GM19239 (cell line): ENCODE results near the gene CD180.
A peak's percentile ranks its signal among the peaks of the same experiment; 100 is the strongest.

ENCODE experiments used
- DNase-seq: peaks from one replicate; pipeline ENCODE4 v3.0.0; 2011; ENCODE audit warnings: low spot score; ENCODE audit not compliant: insufficient read length
- FAIRE-seq: peaks from 2 replicates; lab custom pipeline; 2011; peaks lifted over from hg19 to GRCh38; lab: Jason Lieb, UNC

CD180 gene

GRCh38 chr5:67165526-67166459 is 30.8 kb downstream of the CD180 start:
- FAIRE-seq (peak; percentile 62), DNase-seq (peak; percentile 73)

DNA sequence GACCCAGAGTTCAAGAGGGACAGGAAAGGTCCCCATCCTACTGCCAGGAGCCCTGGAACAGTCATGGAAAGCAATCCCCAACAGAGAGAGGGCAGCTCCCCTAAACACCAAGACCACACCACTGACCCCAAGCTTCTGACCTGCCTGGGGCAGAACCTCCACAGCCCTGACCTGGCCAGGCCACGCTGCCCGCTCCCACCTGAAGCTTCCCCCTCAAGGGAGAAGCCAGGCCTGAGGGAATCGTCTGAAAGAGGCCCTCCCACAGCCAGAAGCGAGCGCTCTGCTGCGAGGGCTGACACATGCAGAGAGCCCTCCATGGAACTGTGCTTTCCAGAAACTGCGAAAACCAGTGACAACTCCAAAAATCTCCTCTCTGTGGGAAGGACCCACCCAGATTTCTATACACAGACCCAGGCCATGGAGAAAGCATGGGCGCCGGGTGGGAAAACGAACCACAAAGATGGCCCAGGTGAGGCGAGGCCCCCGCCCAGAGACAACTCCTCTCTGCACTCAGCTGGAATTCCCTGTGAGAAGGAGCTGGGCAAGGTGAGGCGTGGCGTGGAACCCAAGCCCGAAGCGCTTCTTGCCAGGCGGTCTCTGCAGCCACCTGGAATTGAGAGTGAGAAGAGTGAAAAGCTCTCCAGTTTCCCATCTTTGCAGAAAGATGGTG is 31.6 kb downstream of the CD180 start:
- no peak for FAIRE-seq
- no peak for DNase-seq

- DNase-seq (no peak), FAIRE-seq (no peak)
These were observed 32.6 kb downstream of the CD180 start for GRCh38 chr5:67163863-67164595.

DNA sequence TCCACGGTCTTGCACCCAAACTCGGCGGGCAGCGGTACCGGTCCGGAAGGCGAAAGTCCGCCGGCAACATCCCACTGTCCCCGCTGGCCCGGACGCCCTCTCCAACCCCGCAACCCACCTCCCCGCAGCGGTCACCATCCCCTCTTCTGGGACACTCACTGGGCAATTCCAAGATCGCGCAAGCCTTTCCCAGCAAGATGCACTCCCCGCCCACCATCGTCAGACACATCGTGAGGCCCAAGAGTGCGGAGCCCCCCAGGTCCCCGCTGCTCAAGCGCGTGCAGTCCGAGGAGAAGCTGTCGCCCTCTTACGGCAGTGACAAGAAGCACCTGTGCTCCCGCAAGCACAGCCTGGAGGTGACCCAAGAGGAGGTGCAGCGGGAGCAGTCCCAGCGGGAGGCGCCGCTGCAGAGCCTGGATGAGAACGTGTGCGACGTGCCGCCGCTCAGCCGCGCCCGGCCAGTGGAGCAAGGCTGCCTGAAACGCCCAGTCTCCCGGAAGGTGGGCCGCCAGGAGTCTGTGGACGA is 33.3 kb downstream of the CD180 start:
- FAIRE-seq (no peak), DNase-seq (no peak)

- DNase-seq = no peak
- no peak for FAIRE-seq
These were observed 34.8 kb downstream of the CD180 start for GRCh38 chr5:67161767-67162166.

DNA sequence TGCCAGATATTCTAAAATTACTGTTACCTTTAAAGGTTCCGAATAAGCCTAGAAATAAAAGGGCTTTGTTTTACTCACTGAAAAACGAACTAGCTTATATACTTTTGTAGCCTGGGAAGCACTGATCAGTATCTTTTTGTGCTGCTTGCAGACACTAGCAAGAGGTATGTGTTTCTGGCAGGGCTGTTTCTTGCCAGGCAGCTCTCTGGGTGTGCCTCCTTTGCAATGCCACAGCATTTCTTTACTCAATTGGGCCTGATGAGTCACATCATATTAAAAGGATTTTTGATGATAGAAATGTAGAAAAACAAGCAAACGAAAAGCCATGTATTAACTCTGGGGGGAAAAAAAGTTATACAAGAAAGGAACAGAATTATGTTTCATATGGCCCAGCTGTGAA is 35.6 kb downstream of the CD180 start:
- FAIRE-seq = peak; percentile 11
- DNase-seq = no peak

- no peak for DNase-seq
- FAIRE-seq = no peak
These were observed 36.3 kb downstream of the CD180 start for GRCh38 chr5:67160272-67160671.

DNA sequence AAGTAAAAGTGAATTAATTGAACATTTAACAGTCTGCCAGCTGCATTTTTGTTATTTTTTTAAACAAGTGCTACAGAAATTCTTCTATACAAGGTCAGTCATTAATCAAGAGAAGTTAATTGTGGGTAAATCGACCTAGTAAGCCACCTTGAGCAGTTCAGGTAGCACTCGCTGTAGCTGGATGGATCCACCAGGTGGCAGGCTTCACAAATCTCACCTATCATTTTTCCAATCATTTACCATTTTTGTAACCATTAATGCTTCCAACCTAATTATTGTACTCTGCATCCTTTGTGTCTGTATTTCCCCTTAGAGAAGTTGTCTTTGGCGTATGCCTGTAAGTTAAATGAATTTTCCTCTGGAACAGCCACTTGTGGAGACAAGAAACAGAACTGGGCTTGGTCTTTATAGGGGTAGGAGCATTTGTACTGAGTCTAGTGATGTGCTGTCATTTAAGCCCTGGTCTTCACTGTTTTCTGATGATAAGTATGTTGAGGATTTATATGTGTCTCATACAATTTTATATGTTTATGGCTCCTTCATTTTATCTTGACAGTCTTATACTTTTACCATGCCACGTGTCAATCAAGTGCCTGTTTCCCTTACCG is 39.5 kb downstream of the CD180 start:
- peak; percentile 93 for FAIRE-seq
- peak; percentile 20 for DNase-seq

DNA sequence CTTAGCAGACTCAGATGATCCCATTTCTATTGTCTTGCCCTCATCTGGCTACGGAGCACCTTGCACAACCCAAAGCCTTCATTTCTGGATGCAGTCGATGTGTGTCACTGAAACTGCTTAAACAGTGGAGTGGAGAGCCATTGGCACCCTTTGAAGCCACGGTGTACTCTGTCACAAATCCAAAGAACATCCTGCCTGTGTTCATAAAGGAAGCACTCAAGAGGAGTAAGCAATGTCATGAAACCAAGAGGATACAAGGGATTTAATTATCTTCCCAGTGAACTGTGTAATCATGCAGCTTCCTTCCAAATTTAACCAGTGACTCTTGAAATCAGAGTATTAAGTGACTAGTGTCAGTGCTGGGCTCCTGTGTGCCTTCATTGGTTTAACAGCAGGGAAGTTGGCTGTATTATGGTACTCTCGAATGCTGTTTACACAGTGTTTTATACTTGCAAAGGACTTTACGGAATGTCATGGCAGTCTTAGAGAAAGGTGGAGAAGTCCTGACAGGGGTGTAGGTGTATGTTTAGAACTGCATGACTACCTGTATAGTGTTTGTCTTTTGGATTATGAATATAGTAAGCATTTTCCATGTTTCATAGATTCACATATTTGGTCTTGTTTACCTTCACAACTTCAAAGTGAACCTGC is 41.9 kb downstream of the CD180 start:
- DNase-seq = no peak
- FAIRE-seq = no peak

DNA sequence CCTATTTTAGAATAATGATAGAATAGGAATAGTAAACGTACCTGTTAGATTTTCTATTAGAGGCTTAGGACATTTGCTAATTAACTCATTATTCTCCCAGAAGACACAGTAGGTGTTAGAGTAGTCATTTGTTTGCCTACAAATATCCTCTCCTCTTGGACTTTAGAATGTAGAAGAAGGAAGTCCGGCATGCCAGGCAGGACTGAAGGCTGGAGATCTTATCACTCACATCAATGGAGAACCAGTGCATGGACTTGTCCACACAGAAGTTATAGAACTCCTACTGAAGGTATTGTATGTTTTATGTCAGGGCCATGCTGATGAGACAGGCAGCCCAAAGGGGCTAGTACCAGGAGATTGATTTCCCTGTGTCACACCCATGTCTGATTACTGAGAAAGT is 43.3 kb downstream of the CD180 start:
- DNase-seq = no peak
- FAIRE-seq = no peak

DNA sequence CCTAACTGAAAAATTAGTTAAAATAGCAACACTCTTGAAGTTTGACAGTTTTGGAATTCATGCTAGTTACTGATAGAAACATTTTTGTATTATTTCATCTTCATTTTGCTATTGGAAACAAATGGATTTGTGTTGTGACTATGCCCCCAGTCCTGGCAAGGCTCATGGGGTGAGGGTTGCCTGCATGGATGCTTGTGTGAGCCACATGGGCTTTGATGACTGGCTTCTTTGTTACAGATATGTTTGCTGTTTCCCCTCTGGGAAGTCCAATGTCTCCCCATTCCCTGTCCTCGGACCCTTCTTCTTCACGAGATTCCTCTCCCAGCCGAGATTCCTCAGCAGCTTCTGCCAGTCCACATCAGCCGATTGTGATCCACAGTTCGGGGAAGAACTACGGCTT is 44.2 kb downstream of the CD180 start:
- FAIRE-seq = no peak
- DNase-seq = no peak

DNA sequence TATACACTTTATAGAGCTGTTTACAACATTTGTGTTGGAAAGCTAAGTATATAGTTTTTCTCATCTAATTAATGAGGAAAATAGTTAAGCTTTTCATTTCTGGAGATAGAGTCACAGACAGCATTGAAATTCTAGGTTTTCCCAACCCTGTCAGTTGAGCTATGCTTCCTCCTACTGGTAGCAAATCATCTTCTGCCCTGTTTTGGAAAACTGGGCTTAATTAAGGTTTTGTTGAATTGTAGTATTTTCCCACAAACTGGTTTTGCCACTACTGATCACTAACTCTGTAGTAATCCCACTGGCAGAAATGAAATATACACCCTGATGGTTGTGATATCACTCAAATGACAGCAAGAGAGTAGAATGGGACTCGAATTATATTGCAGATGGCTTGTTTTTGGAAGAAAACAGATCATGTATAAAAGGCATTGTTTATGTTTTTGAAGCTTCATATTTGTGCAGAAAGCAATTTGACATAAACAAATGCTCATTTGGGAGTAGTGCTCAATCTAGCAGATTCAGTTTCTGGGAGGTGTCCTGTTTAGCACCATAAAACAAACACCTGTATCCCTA is 46.6 kb downstream of the CD180 start:
- no peak for DNase-seq
- no peak for FAIRE-seq

GRCh38 chr5:67149057-67149950 is 47.3 kb downstream of the CD180 start:
- no peak for DNase-seq
- FAIRE-seq = no peak

DNA sequence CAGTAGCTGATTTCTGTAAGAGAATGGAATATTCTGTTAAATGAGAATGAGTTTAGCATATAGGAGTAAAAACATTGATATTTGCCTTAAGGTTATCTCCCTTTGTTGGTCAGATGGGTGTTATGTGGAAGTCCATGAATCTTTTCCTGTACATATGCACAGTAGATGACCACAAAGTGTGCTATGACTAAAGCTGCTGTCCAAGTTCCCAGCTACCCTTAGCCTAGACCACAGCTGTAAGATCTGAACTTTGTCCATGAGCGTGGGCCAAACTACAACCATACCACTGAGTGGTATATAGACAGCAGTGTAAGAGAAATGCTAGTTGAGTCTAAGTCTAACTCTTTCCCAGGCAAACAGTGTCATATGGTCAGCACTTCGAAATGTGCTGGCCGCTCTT is 48.8 kb downstream of the CD180 start:
- FAIRE-seq (no peak), DNase-seq (no peak)

GRCh38 chr5:67146981-67147380 is 49.6 kb downstream of the CD180 start:
- DNase-seq = no peak
- no peak for FAIRE-seq

DNA sequence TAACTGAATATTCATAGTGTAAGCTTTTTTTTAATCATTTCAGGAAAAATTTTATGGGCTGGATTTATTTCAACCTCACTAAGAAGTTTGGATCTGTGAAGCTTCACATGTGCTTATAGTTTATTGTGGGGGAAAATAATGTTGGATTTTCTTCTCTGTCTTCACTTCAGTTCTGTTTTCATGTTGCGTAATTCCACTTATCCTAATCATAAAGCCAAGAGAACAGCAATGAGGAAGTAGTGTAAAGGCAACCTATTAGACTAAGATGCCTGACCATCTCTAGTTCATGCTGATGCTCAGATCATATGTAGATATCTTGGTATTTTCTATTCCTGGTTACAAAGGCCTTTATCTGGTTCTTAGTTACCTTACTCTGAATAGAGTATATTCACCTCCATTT is 50.0 kb downstream of the CD180 start:
- no peak for FAIRE-seq
- no peak for DNase-seq

DNA sequence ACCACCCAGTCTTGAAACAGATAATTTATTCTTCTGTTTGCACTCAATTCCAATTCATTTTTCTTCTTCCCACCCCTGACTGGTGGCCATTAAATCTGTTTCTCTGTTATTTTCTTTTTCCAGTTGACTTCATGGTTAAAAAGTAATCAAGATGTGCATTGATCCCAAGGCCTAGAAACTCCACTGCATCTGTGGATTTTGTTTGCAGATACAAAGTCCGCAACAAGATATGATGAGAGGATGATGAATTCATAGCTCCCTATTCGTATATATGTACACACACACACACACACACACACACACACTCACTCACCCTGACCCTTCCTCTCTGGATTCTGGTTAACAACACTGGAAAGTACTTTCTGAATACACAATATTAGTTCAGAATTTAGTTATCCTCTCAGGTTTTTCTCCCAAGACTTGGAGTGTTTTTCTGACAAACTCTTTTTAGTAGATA is 52.4 kb downstream of the CD180 start:
- DNase-seq (no peak), FAIRE-seq (no peak)

DNA sequence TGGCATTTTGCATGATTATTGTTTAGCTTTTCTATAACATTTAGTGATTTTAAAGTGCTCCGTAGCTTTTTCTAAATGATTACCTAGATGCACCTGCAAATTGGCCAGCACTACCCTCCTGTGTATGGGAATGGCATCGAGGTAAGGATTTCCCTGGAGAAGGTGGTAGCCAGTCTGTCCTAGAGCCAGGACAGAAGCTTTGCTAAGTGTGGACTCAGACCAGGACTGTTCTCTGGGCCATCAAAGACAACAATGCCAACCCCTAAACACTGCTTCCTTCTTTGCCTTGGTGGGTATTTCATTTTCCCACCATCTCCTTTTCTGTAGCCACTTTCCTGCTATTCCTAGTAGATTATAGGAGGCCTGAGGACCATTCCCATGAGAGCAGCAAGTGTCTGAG is 53.0 kb downstream of the CD180 start:
- DNase-seq = no peak
- no peak for FAIRE-seq
